PC-3 (cell line): ENCODE measurements around the gene PCDHA1.

ENCODE experiments used
- CTCF ChIP-seq: fragments of 300-600 bp; sonication (generic); conservative IDR thresholded peaks from 2 replicates; pipeline ENCODE4 v1.5.1; 2017; ENCODE audit warnings: antibody characterized with exemption, low read depth, mild to moderate bottlenecking, low read length
- EZH2 ChIP-seq: fragments of 300-600 bp; sonication (generic); IDR thresholded peaks from one replicate; pipeline ENCODE4 v1.6.1; 2017; ENCODE audit warnings: antibody characterized with exemption, mild to moderate bottlenecking, low read length; ENCODE audit not compliant: unreplicated experiment
- EZH2phosphoT487 ChIP-seq: fragments of 300-600 bp; sonication (generic); IDR thresholded peaks from 2 replicates; pipeline ENCODE4 v1.6.1; 2018; ENCODE audit warnings: mild to moderate bottlenecking, antibody characterized with exemption, low read length, borderline replicate concordance

- TF ChIP-seq CTCF, result no peak
- TF ChIP-seq EZH2phosphoT487, result no peak
- TF ChIP-seq EZH2, result no peak
Measured at GRCh38 chr5:141042555-141042954, 256.6 kb downstream of the PCDHA1 start.
